ENCODE results near the gene TARM1.
"Not testable (repeated sequence)": the region's sequence is repeated elsewhere in the genome, so short reads cannot be mapped to it uniquely, and the experiment has no call there.

The TARM1 gene

GRCh38 chr19:54108496-54108895 is 27.3 kb upstream of the TARM1 start:
- in situ Hi-C loops (cut with HindIII; ENCODE audit: low pct_unique_long_range_greater_than_20kb, low sequenced_read_pairs): no loop called here
- no peak for DNase-seq (ENCODE audit: low read depth in 1 of 2, low spot score in 1 of 2)
- TF ChIP-seq JUND (IDR thresholded peaks at IDR 0.05; ENCODE audit: low read depth): no peak

- DNase-seq (ENCODE audit: low read depth in 1 of 2, low spot score in 1 of 2): no peak
- no peak for TF ChIP-seq JUND (IDR thresholded peaks at IDR 0.05; ENCODE audit: low read depth)
- in situ Hi-C loops (cut with HindIII; ENCODE audit: low pct_unique_long_range_greater_than_20kb, low sequenced_read_pairs): no loop called here
These were observed 26.8 kb upstream of the TARM1 start for GRCh38 chr19:54107876-54108490.

- DNase-seq (ENCODE audit: low read depth in 1 of 2, low spot score in 1 of 2): no peak
- TF ChIP-seq JUND (IDR thresholded peaks at IDR 0.05; ENCODE audit: low read depth): no peak
- in situ Hi-C loops (cut with HindIII; ENCODE audit: low pct_unique_long_range_greater_than_20kb, low sequenced_read_pairs): no loop called here
These were observed 25.6 kb upstream of the TARM1 start for GRCh38 chr19:54106716-54107115.

- in situ Hi-C loops (cut with HindIII; ENCODE audit: low pct_unique_long_range_greater_than_20kb, low sequenced_read_pairs): no loop called here
- DNase-seq (ENCODE audit: low read depth in 1 of 2, low spot score in 1 of 2): no peak
- no peak for TF ChIP-seq JUND (IDR thresholded peaks at IDR 0.05; ENCODE audit: low read depth)
These were observed 24.6 kb upstream of the TARM1 start for GRCh38 chr19:54105796-54106195.

GRCh38 chr19:54104998-54105715 is 24.0 kb upstream of the TARM1 start:
- in situ Hi-C loops (cut with HindIII; ENCODE audit: low pct_unique_long_range_greater_than_20kb, low sequenced_read_pairs): no loop called here
- no peak for DNase-seq (ENCODE audit: low read depth in 1 of 2, low spot score in 1 of 2)
- no peak for TF ChIP-seq JUND (IDR thresholded peaks at IDR 0.05; ENCODE audit: low read depth)

DNA sequence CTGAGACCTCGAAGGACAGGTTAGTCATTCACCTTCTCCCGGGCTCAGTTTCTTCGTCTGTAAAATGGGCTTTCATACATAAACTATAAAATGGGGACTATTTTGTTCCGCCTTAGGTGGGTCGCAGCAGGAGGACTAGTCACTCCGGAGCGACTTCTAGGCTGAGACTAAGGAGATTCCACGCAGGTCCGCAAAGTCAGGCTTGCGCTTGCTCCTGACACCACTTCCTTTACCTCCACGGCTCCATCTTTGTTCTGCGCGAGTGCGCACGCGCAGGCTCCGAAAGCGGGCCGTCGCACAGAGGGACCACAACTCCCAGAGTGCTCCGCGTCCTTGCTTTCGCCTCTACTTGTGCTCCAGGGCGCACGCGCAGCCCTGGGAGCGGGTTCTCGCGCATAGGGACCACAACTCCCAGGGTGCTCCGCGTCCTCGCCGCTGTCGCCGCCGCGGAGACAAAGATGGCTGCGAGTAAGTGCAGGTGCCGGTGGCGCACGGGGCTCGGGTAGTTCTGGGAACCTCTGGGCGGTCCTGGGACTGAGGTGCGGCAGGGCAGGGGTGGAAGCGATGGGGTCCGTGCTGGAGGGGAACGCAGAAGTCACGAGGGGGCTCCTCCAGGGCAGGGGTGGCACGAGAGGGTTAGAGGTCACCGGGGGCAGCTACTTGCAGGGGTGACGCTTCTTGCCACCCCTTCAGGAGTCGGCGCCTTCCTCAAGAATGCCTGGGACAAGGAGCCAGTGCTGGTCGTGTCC is 21.4 kb upstream of the TARM1 start, which contains the start of gene NDUFA3:
Gene NDUFA3, plus strand, starts transcription at position 435 of the 749 bp plus-strand sequence. Its CDS starts 24 bp downstream, at position 459.
- TF ChIP-seq JUND (IDR thresholded peaks at IDR 0.05; ENCODE audit: low read depth): no peak
- in situ Hi-C loops (cut with HindIII; ENCODE audit: low pct_unique_long_range_greater_than_20kb, low sequenced_read_pairs): no loop called here

DNA sequence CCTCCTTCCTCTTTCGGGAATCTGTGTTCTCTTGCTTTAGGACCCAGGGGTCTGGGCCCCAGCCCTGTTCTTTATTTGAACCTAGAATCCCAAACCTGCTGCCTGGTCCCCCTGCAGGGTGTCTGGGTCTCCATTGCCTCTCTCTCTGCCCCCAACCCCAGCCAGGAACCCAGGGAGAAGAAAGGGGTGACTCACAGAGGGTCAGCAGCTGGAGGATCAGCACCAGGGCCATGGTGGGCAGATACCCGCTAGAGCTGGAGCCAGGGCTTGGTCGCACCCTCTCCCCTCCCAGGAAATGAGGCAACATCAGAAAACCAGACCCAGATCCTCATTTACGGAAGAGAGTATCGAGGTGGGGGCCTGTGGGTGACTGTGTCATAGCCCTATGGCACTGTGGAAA is 19.4 kb upstream of the TARM1 start, which contains the start of gene OSCAR:
Gene OSCAR, minus strand, starts transcription at position 243 of the 400 bp plus-strand sequence. Its CDS starts 11 bp downstream, at position 232.
- DNase-seq (ENCODE audit: low read depth in 1 of 2, low spot score in 1 of 2): no peak
- in situ Hi-C loops (cut with HindIII; ENCODE audit: low pct_unique_long_range_greater_than_20kb, low sequenced_read_pairs): no loop called here
- no peak for TF ChIP-seq JUND (IDR thresholded peaks at IDR 0.05; ENCODE audit: low read depth)

More for the DNA sequence above, 21.4 kb upstream of the TARM1 start, which contains the start of gene NDUFA3:
- peak; percentile 97 to 98 for DNase-seq (ENCODE audit: low read depth in 1 of 2, low spot score in 1 of 2)

DNA sequence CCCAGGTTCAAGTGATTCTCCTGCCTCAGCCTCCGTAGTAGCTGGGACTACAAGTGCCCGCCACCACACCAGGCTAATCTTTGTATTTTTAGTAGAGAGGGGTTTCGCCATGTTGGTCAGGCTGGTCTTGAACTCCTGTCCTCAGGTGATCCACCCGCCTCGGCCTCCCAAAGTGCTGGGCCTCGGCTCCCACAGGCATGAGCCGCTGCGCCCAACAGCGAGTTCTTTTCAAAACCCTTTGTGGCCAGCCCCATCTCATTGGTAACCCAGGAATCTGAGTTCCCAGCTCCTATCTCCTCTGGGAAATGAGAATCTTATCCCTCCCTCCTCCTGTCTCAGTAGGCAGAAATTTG is 18.7 kb upstream of the TARM1 start:
- DNase-seq (ENCODE audit: low read depth in 1 of 2, low spot score in 1 of 2); in situ Hi-C loops (cut with HindIII; ENCODE audit: low pct_unique_long_range_greater_than_20kb, low sequenced_read_pairs): not testable (repeated sequence)

DNA sequence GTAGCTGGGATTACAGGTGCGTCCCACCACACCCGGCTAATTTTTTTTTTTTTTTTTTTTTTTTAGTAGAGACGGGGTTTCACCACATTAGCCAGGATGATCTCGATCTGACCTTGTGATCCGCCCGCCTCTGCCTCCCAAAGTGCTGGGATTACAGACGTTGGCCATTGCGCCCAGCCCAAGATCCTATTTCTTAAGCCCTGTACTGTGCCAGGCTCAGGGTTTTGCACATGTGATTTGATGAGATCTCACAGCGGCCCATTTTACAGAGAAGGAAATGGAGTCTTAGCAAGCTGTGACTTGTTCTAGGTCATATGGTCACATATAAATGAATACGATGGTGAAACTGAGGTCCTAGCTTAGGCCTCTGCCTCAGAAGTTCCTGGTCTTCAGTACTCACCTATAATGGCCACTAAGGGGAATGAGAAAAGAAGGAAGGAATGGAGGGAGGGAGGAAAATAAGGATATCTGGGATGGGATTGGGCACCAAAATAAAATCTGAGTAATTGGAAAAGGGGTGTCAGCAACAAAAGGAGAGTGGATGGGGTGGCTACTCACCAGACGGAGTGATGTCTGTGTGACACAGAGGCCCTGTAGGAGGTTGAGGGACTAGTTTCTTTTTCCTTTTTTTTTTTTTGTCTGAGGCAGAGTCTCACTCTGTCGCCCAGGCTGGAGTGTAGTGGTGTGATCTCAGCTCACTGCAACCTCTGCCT is 18.2 kb upstream of the TARM1 start:
- in situ Hi-C loops (cut with HindIII; ENCODE audit: low pct_unique_long_range_greater_than_20kb, low sequenced_read_pairs): no loop called here
- no peak for TF ChIP-seq JUND (IDR thresholded peaks at IDR 0.05; ENCODE audit: low read depth)
- no peak for DNase-seq (ENCODE audit: low read depth in 1 of 2, low spot score in 1 of 2)

- in situ Hi-C loops (cut with HindIII; ENCODE audit: low pct_unique_long_range_greater_than_20kb, low sequenced_read_pairs): no loop called here
- no peak for TF ChIP-seq JUND (IDR thresholded peaks at IDR 0.05; ENCODE audit: low read depth)
- DNase-seq (ENCODE audit: low read depth in 1 of 2, low spot score in 1 of 2): peak in 1 of 2 experiments; percentile 30
These were observed 15.5 kb upstream of the TARM1 start for GRCh38 chr19:54096617-54097106.

DNA sequence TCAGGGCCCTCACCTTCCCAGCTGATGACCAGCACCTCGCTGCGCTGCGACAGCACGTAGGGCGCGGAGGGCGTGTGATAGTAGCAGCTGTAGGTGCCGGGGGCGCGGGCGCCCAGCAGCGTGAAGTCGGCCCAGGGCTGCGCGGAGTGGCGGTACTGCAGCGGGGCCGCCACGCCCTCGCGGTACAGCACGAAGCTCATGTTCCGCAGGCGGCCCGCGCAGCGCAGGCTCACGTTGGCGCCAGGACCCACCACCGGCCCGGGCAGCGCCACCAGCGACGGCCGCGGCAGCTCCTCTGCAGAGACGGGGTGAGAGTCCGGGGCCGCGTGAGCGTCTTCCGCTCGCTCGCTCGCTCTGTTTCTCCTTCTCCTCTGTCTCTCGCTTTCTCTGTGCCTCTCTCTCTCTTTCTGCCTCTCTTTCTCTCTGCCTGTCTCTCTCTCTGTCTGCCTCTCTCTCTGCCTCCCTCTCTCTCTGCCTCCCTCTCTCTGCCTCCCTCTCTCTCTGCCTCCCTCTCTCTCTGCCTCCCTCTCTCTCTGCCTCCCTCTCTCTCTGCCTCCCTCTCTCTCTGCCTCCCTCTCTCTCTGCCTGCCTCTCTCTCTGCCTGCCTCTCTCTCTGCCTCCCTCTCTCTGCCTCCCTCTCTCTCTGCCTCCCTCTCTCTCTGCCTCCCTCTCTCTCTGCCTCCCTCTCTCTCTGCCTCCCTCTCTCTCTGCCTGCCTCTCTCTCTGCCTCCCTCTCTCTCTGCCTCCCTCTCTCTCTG is 14.9 kb upstream of the TARM1 start:
- in situ Hi-C loops (cut with HindIII; ENCODE audit: low pct_unique_long_range_greater_than_20kb, low sequenced_read_pairs); DNase-seq (ENCODE audit: low read depth in 1 of 2, low spot score in 1 of 2): not testable (repeated sequence)
